ENCODE measurements around the gene PARD3. TPM values are rescaled to one million over a fixed set of nuclear protein-coding genes. Genes with fewer than 3 reads are reported as not detected.

PARD3 gene
- total RNA-seq, 3 donors from 2014 or later (not counting 1 experiment from before 2014, with no cell fraction given) = 0.14 to 0.49 (median 0.38) TPM

GRCh38 chr10:34637418-34637911, 177.6 kb downstream of the PARD3 start:
- peaks cover 4% of the 10 kb centered on the region for H3K4me1 ChIP-seq (ENCODE audit: control insufficient read depth, insufficient read depth, low read length)
- H3K36me3 ChIP-seq (ENCODE audit: control insufficient read depth, insufficient read depth, low read length) = no peaks in the 10 kb centered on the region
- Mint-ChIP-seq H3K27me3 (ENCODE audit: low read depth in 2 of 2) (peaks cover 16 to 24% of the 10 kb centered on the region in 2 donors), H3K4me1 (peaks cover 0 to 9% of the 10 kb centered on the region in 2 donors), H3K27ac (no peak overlapping the region), H3K36me3 (no peaks in the 10 kb centered on the region), H3K4me3 (no peak overlapping the region), H3K9me3 (no peaks in the 10 kb centered on the region)
- H3K4me3 ChIP-seq (ENCODE audit: low read length) = no peak overlapping the region
- ATAC-seq = peak; percentile 66 to 78 (median 71)
- no peak overlapping the region for H3K27ac ChIP-seq (ENCODE audit: low read length)
- peak; percentile 62 to 75 for DNase-seq
- TF ChIP-seq CTCF (IDR thresholded peaks at IDR 0.05) = peak; percentile 83
- H3K27me3 ChIP-seq (ENCODE audit: control insufficient read depth, insufficient read depth, low read length) = no peaks in the 10 kb centered on the region
- H3K9me3 ChIP-seq (ENCODE audit: control insufficient read depth, insufficient read depth, low read length) = no peaks in the 10 kb centered on the region
- WGBS (ENCODE audit: insufficient coverage) = 23% methylated on average over 9 of the region's 9 CpGs
- intact Hi-C loops (cut with micrococcal nuclease) = loop anchor here (1.0 to 10.0 kb wide), 2 partner anchors 413 to 1307 kb away; no protein-coding TSS in a partner anchor

GRCh38 chr10:34635111-34635510, 180.0 kb downstream of the PARD3 start:
- Mint-ChIP-seq H3K36me3 (no peaks in the 10 kb centered on the region), H3K27me3 (ENCODE audit: low read depth in 2 of 2) (peaks cover 19 to 24% of the 10 kb centered on the region in 2 donors), H3K4me3 (no peak overlapping the region), H3K4me1 (peaks cover 0 to 9% of the 10 kb centered on the region in 2 donors), H3K27ac (no peak overlapping the region), H3K9me3 (no peaks in the 10 kb centered on the region)
- no peak for TF ChIP-seq CTCF (IDR thresholded peaks at IDR 0.05)
- DNase-seq (no peak), ATAC-seq (no peak)
- intact Hi-C loops (cut with micrococcal nuclease) = loop anchor here (10.0 kb wide), 1 partner anchor 410 kb away; no protein-coding TSS in a partner anchor
- H3K36me3 ChIP-seq (ENCODE audit: control insufficient read depth, insufficient read depth, low read length) = no peaks in the 10 kb centered on the region
- H3K4me3 ChIP-seq (ENCODE audit: low read length) = no peak overlapping the region
- H3K4me1 ChIP-seq (ENCODE audit: control insufficient read depth, insufficient read depth, low read length) = peaks cover 4% of the 10 kb centered on the region
- no peaks in the 10 kb centered on the region for H3K9me3 ChIP-seq (ENCODE audit: control insufficient read depth, insufficient read depth, low read length)
- H3K27ac ChIP-seq (ENCODE audit: low read length) = no peak overlapping the region
- no peaks in the 10 kb centered on the region for H3K27me3 ChIP-seq (ENCODE audit: control insufficient read depth, insufficient read depth, low read length)
- 92% methylated on average over 4 of the region's 6 CpGs for WGBS (ENCODE audit: insufficient coverage)

- Histone ChIP-seq H3K27ac (ENCODE audit: low read length) (no peak overlapping the region), H3K27me3 (ENCODE audit: control insufficient read depth, insufficient read depth, low read length) (no peaks in the 10 kb centered on the region), H3K9me3 (ENCODE audit: control insufficient read depth, insufficient read depth, low read length) (no peaks in the 10 kb centered on the region), H3K4me3 (ENCODE audit: low read length) (no peak overlapping the region), H3K36me3 (ENCODE audit: control insufficient read depth, insufficient read depth, low read length) (no peaks in the 10 kb centered on the region), H3K4me1 (ENCODE audit: control insufficient read depth, insufficient read depth, low read length) (peaks cover 4% of the 10 kb centered on the region)
- Mint-ChIP-seq H3K27me3 (ENCODE audit: low read depth in 2 of 2) (peaks cover 17 to 24% of the 10 kb centered on the region in 2 donors), H3K9me3 (no peaks in the 10 kb centered on the region), H3K36me3 (no peaks in the 10 kb centered on the region), H3K4me1 (peaks cover 0 to 9% of the 10 kb centered on the region in 2 donors), H3K4me3 (no peak overlapping the region), H3K27ac (no peak overlapping the region)
- TF ChIP-seq CTCF (IDR thresholded peaks at IDR 0.05) = no peak
- intact Hi-C loops (cut with micrococcal nuclease) = loop anchor here (10.0 kb wide), 1 partner anchor 409 kb away; no protein-coding TSS in a partner anchor
- 93% methylated on average over 10 of the region's 10 CpGs for WGBS (ENCODE audit: insufficient coverage)
- ATAC-seq (no peak), DNase-seq (no peak)
These were observed 181.7 kb downstream of the PARD3 start for GRCh38 chr10:34633374-34633773.

GRCh38 chr10:34629084-34629483, 186.0 kb downstream of the PARD3 start:
- 87% methylated on average over 5 of the region's 5 CpGs for WGBS (ENCODE audit: insufficient coverage)
- Histone ChIP-seq H3K4me1 (ENCODE audit: control insufficient read depth, insufficient read depth, low read length) (no peaks in the 10 kb centered on the region), H3K36me3 (ENCODE audit: control insufficient read depth, insufficient read depth, low read length) (no peaks in the 10 kb centered on the region), H3K27me3 (ENCODE audit: control insufficient read depth, insufficient read depth, low read length) (no peaks in the 10 kb centered on the region), H3K9me3 (ENCODE audit: control insufficient read depth, insufficient read depth, low read length) (no peaks in the 10 kb centered on the region), H3K4me3 (ENCODE audit: low read length) (no peak overlapping the region), H3K27ac (ENCODE audit: low read length) (no peak overlapping the region)
- Mint-ChIP-seq H3K36me3 (no peaks in the 10 kb centered on the region), H3K27ac (no peak overlapping the region), H3K9me3 (no peaks in the 10 kb centered on the region), H3K4me3 (no peak overlapping the region), H3K4me1 (no peaks in the 10 kb centered on the region), H3K27me3 (ENCODE audit: low read depth in 2 of 2) (peaks cover 0 to 5% of the 10 kb centered on the region in 2 donors)
- ATAC-seq (no peak), DNase-seq (no peak)
- intact Hi-C loops (cut with micrococcal nuclease) = no loop called here
- TF ChIP-seq CTCF (IDR thresholded peaks at IDR 0.05) = no peak
